HTR-8/SVneo (cell line): ENCODE measurements around the gene TEDC1.

Experiments used
- DNase-seq: peaks from one replicate; pipeline ENCODE4 v3.0.0; 2011; ENCODE audit warnings: low spot score, mixed read lengths; ENCODE audit not compliant: insufficient read length
- FAIRE-seq: peaks from 2 replicates; lab custom pipeline; 2011; peaks lifted over from hg19 to GRCh38; lab: Jason Lieb, UNC

TEDC1 gene

GRCh38 chr14:105508601-105509000 lies 17.6 kb downstream of the TEDC1 start:
- DNase-seq (no peak), FAIRE-seq (no peak)

GRCh38 chr14:105517096-105517495 lies 26.1 kb downstream of the TEDC1 start:
- DNase-seq (no peak), FAIRE-seq (no peak)

- no peak for DNase-seq
- FAIRE-seq, result no peak
Observed at GRCh38 chr14:105519946-105520698, 29.1 kb downstream of the TEDC1 start.

- no peak for DNase-seq
- no peak for FAIRE-seq
Observed at GRCh38 chr14:105525326-105525725, 34.3 kb downstream of the TEDC1 start.

- FAIRE-seq, result no peak
- no peak for DNase-seq
Observed at GRCh38 chr14:105525861-105526775, 35.1 kb downstream of the TEDC1 start, which contains the start of gene TMEM121. Gene TMEM121 (plus strand): TSS chr14:105526583. CDS start chr14:105528835, 2,252 bp downstream.

- no peak for FAIRE-seq
- no peak for DNase-seq
Observed at GRCh38 chr14:105526776-105527380, 35.8 kb downstream of the TEDC1 start.

GRCh38 chr14:105527381-105527825 lies 36.4 kb downstream of the TEDC1 start:
- FAIRE-seq, result no peak

GRCh38 chr14:105527826-105528585 lies 37.0 kb downstream of the TEDC1 start:
- peak; percentile 83 for FAIRE-seq
- DNase-seq, result peak; percentile 84

More at GRCh38 chr14:105527381-105527825, 36.4 kb downstream of the TEDC1 start:
- no peak for DNase-seq

GRCh38 chr14:105528586-105529318 lies 37.7 kb downstream of the TEDC1 start:
- no peak for DNase-seq

GRCh38 chr14:105529319-105529568 lies 38.2 kb downstream of the TEDC1 start:
- no peak for FAIRE-seq

More at GRCh38 chr14:105528586-105529318, 37.7 kb downstream of the TEDC1 start:
- FAIRE-seq, result peak; percentile 49

GRCh38 chr14:105529569-105530284 lies 38.7 kb downstream of the TEDC1 start:
- DNase-seq (no peak), FAIRE-seq (no peak)

More at GRCh38 chr14:105529319-105529568, 38.2 kb downstream of the TEDC1 start:
- DNase-seq, result no peak

GRCh38 chr14:105530285-105531087 lies 39.4 kb downstream of the TEDC1 start:
- FAIRE-seq, result no peak
- DNase-seq, result no peak

GRCh38 chr14:105531088-105531893 lies 40.2 kb downstream of the TEDC1 start:
- no peak for FAIRE-seq
- no peak for DNase-seq

GRCh38 chr14:105531894-105532623 lies 41.0 kb downstream of the TEDC1 start:
- FAIRE-seq, result no peak
- no peak for DNase-seq

- FAIRE-seq (no peak), DNase-seq (no peak)
Observed at GRCh38 chr14:105532735-105533141, 41.7 kb downstream of the TEDC1 start.

- DNase-seq (no peak), FAIRE-seq (no peak)
Observed at GRCh38 chr14:105533391-105533790, 42.3 kb downstream of the TEDC1 start.
